Body of pancreas (tissue), 4 donors: ENCODE measurements around the gene C3orf62. TPM values are rescaled to one million over a fixed set of nuclear protein-coding genes. Genes with fewer than 3 reads are reported as not detected.

Source experiments
- ATAC-seq: fragments of 150-250 bp; one replicate; pipeline ENCODE4 v1.9.1; 2016
- DNase-seq, 4 donors: peaks; one replicate each; pipeline ENCODE4 v3.0.0-alpha.2; 2019
- H3K27ac ChIP-seq, 4 donors: fragments of 200-600 bp; sonication (generic); 1 replicate in 3 of 4; 2 replicates in 1 of 4; pipeline versions ENCODE4 v1.5.1 to v1.6.1; 2016 to 2019; ENCODE audit warnings: mild to moderate bottlenecking in 1 of 4, mixed read lengths in 1 of 4, moderate library complexity in 1 of 4
- H3K27me3 ChIP-seq, 2 donors: fragments of 200-600 bp; sonication (generic); one replicate each; pipeline ENCODE4 v1.6.0; 2016; ENCODE audit warnings: mild to moderate bottlenecking in 1 of 2
- H3K36me3 ChIP-seq, 2 donors: fragments of 200-600 bp; sonication (generic); replicated peaks in 1 of 2; 2 replicates each; pipeline ENCODE4 v1.5.1; 2016; ENCODE audit warnings: low read depth in 2 of 2; ENCODE audit not compliant: insufficient read depth in 1 of 2
- H3K4me1 ChIP-seq: fragments of 200-600 bp; sonication (generic); one replicate; pipeline ENCODE4 v1.6.0; 2016
- H3K4me3 ChIP-seq, 2 donors: fragments of 200-600 bp; sonication (generic); 1 replicate in 1 of 2; 2 replicates in 1 of 2; pipeline ENCODE4 v1.5.1; 2016 to 2019
- H3K9me3 ChIP-seq, 3 donors: fragments of 200-600 bp; sonication (generic); 1 replicate in 2 of 3; 2 replicates in 1 of 3; pipeline ENCODE4 v1.5.1; 2016
- CTCF ChIP-seq, 7 experiments: fragments of 450-650 bp in 4 of 7; fragments of 200-600 bp in 3 of 7; sonication (generic) in 3 of 7; IDR thresholded peaks; one replicate each; pipeline ENCODE4 v1.5.1; 2016 to 2019; ENCODE audit warnings: antibody characterized with exemption in 7 of 7
- POLR2A ChIP-seq, 3 donors: fragments of 450-650 bp; IDR thresholded peaks; one replicate each; pipeline ENCODE4 v1.6.1; 2016; ENCODE audit warnings: antibody characterized with exemption in 3 of 3, mild to moderate bottlenecking in 2 of 3
- WGBS, 2 donors: methylation state at CpG; one replicate each; pipeline ENCODE4 v1.1.5; 2017; 5-methylcytosine and 5-hydroxymethylcytosine counted together
- intact Hi-C: fragments of 100-400 bp; cut with DNase I; formaldehyde crosslinking; loops from one replicate; pipeline ENCODE4 v1.15.1; 2023
- total RNA-seq, 2 donors: library from RNA; depleted of rRNA; stranded (reverse); fragments of >200 nt; gene quantifications; one replicate each; pipeline ENCODE4 v1.1.0, GENCODE V29; 2016

The C3orf62 gene
- total RNA-seq, 2 donors from 2014 or later: 4.9 TPM

DNA sequence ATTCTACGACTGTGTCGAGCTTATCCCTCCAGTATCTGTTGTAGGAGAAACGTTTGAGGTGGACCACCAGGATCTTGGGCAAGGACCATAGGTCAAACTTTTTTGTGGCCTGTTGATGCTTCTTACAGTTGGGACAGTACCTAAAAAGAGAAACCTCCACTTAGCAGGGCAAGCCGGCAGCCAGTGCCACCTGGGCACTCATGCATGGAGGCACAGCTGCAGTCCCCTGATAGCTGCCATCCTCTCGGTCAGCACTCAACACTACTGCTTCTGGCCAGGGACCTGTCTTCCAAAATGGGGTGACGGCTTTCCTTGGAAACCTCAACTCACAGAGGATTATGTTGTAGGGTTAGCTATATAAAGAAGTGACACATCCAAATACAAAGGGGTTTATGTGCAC lies 7.0 kb upstream of the C3orf62 start:
- H3K36me3 ChIP-seq: peaks cover 0 to 44% of the 10 kb centered on the region in 2 donors
- no peak overlapping the region for H3K27ac ChIP-seq
- ATAC-seq: no peak
- no peaks in the 10 kb centered on the region for H3K4me1 ChIP-seq
- no peaks in the 10 kb centered on the region for H3K27me3 ChIP-seq
- WGBS, 2 donors: 81 to 100% methylated on average over 6 of the region's 6 CpGs
- TF ChIP-seq POLR2A (IDR thresholded peaks at IDR 0.05) (no peak), CTCF (IDR thresholded peaks at IDR 0.05) (no peak)
- no peak overlapping the region for H3K4me3 ChIP-seq
- DNase-seq: no peak
- H3K9me3 ChIP-seq: no peaks in the 10 kb centered on the region
- intact Hi-C loops: no loop called here

- H3K36me3 ChIP-seq: peaks cover 0 to 10% of the 10 kb centered on the region in 2 donors
- no peaks in the 10 kb centered on the region for H3K27me3 ChIP-seq
- peaks cover 20% of the 10 kb centered on the region for H3K4me1 ChIP-seq
- DNase-seq (no peak), ATAC-seq (no peak)
- peak overlapping the region in 2 of 4 donors; percentile 92 to 94 for H3K27ac ChIP-seq
- TF ChIP-seq CTCF (IDR thresholded peaks at IDR 0.05) (no peak), POLR2A (IDR thresholded peaks at IDR 0.05) (no peak)
- intact Hi-C loops: loop anchor here (10.0 kb wide), 1 partner anchor 105 kb away; the partner anchor contains the start of gene KLHDC8B
- H3K9me3 ChIP-seq: no peaks in the 10 kb centered on the region
- H3K4me3 ChIP-seq: no peak overlapping the region
Measured at GRCh38 chr3:49279376-49279775, 2.3 kb upstream of the C3orf62 start.

- Histone ChIP-seq H3K4me1 (peaks cover 20% of the 10 kb centered on the region), H3K27ac (peak overlapping the region in 2 of 4 donors; percentile 92 to 94), H3K36me3 (peaks cover 0 to 3% of the 10 kb centered on the region in 2 donors), H3K27me3 (no peaks in the 10 kb centered on the region), H3K4me3 (no peak overlapping the region), H3K9me3 (no peaks in the 10 kb centered on the region)
- no peak for DNase-seq
- intact Hi-C loops: loop anchor here (10.0 kb wide), 1 partner anchor 104 kb away; the partner anchor contains the start of gene KLHDC8B
- no peak for ATAC-seq
- 55 to 56% methylated on average over 4 of the region's 4 CpGs for WGBS, 2 donors
- no peak for TF ChIP-seq CTCF (IDR thresholded peaks at IDR 0.05)
- no peak for TF ChIP-seq POLR2A (IDR thresholded peaks at IDR 0.05)
Measured at GRCh38 chr3:49278548-49278947, 1.5 kb upstream of the C3orf62 start.

DNA sequence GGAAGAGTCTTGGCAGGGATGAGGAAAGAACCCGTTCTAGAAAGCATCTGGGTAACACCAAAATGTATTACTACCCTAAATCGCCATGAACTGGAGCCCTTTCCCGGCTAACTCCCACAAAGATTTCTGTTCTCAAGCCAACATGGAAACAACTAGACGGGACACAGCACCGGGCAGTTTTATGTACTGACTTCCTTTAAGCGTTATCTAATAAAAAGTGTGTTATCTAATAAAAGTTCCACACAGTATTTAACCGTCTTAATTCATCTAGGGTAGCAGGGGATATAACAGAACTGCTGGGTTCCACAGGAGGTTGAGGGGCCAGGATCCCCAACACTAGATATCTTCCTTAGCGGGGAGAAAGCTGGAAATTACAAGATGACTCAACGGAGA lies 347 bp upstream of the C3orf62 start:
- peaks cover 20% of the 10 kb centered on the region for H3K4me1 ChIP-seq
- intact Hi-C loops: loop anchor here (10.0 kb wide), 1 partner anchor 103 kb away; the partner anchor contains the start of gene KLHDC8B
- no peaks in the 10 kb centered on the region for H3K36me3 ChIP-seq
- no peaks in the 10 kb centered on the region for H3K27me3 ChIP-seq
- H3K9me3 ChIP-seq: no peaks in the 10 kb centered on the region
- H3K4me3 ChIP-seq: peak overlapping the region in 1 of 2 donors; percentile 15
- 25 to 28% methylated on average over 9 of the region's 9 CpGs for WGBS, 2 donors
- ATAC-seq (peak; percentile 42), DNase-seq (peak in 2 of 4 donors; percentile 22 to 32)
- H3K27ac ChIP-seq: peak overlapping the region; percentile 81 to 94 (median 88)
- TF ChIP-seq POLR2A (IDR thresholded peaks at IDR 0.05) (peak in 1 of 3 donors; percentile 2), CTCF (IDR thresholded peaks at IDR 0.05) (no peak)
